ENCODE results near the gene ARL6IP1.

Gene ARL6IP1

DNA sequence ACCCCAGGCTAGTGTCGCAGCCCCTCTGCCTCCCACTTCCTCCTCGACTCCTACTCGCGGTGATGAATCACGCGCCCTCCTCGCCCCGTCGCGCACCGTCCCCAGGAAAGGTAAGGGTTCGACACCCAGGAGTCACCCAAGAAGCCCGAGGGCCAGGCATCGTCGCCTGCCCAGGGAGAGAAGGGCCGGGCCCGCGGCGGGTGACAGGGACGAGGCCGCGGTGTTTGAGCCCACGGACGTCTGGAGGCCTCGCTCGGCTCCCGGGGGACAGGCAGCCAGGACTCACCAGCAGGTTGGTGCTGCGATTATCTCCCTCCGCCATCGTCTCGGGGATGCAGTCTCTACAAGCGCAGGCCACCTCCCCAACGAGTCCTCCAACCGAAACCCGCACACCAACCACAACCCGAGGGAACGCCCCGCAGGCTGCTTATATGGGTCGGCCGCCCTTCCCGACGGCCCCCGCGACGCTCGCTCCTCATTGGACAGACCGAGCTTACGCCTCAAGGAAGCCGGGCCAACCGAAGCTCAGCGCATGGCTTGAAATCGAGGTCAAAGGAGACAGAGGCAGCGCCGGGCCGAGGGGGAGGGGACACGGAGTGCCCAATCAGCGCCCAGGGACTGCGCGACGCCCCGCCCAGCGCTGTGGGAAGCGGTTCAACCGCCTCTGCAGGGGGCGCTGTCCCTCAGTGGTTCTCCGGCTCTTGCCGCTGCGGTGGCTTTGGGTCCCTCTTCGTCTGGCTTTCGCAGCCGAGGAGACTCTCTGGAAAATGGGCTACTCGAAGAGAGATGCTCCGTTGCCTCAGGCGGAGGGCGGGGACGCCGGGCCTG, at the start of gene ARL6IP1:
Gene ARL6IP1, minus strand, starts transcription at position 405 of the 828 bp plus-strand sequence. Its CDS starts 83 bp downstream, at position 322.
- TF ChIP-seq, protein P1, sequence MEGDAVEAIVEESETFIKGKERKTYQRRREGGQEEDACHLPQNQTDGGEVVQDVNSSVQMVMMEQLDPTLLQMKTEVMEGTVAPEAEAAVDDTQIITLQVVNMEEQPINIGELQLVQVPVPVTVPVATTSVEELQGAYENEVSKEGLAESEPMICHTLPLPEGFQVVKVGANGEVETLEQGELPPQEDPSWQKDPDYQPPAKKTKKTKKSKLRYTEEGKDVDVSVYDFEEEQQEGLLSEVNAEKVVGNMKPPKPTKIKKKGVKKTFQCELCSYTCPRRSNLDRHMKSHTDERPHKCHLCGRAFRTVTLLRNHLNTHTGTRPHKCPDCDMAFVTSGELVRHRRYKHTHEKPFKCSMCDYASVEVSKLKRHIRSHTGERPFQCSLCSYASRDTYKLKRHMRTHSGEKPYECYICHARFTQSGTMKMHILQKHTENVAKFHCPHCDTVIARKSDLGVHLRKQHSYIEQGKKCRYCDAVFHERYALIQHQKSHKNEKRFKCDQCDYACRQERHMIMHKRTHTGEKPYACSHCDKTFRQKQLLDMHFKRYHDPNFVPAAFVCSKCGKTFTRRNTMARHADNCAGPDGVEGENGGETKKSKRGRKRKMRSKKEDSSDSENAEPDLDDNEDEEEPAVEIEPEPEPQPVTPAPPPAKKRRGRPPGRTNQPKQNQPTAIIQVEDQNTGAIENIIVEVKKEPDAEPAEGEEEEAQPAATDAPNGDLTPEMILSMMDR (conservative IDR thresholded peaks at IDR 0.05; ENCODE audit: low read length): peak; percentile 76
- H3K4me3 ChIP-seq (ENCODE audit: low read length): peak within 1 kb of the TSS; percentile 94
- peak; percentile 100 for DNase-seq (ENCODE audit: low read depth)

DNA sequence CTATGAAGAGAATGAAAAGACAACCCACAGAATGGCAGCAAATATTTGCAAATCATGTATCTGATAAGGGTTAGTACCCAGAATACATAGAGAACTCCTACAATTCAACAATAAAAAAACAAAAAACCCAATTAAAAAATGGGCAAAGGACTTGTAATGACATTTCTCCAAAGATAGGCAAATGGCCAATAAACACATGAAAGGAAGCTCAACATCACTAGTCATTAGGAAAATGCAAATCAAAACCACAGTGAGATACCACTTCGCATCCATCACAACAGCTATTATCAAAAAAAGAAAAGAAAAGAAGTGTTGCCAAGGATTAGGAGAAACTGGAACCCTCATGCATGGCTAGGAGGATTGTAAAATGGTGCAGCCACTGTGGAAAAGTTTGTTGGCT, 45.1 kb upstream of the ARL6IP1 start:
- no peak for DNase-seq (ENCODE audit: low read depth)
- TF ChIP-seq, protein P1 (conservative IDR thresholded peaks at IDR 0.05; ENCODE audit: low read length): no peak
- H3K4me3 ChIP-seq (ENCODE audit: low read length): no peak overlapping the region

DNA sequence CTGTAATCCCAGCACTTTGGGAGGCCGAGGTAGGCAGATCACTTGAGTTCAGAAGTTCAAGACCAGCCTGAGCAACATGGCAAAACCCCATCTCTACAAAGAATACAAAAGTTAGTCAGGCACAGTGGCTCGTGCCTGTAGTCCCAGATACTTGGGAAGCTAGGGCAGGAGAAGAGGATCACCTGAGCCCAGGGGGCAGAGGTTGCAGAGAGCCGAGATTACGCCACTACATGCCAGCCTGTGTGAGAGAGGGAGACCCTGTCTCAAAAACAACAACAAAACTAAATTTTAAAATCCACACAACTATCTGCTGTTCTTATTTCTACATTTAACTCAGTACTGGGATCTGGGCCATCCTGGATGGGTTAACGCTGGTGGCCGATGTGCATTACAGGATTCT, 41.2 kb upstream of the ARL6IP1 start:
- no peak for DNase-seq (ENCODE audit: low read depth)
- TF ChIP-seq, protein P1 (conservative IDR thresholded peaks at IDR 0.05; ENCODE audit: low read length): no peak
- no peak overlapping the region for H3K4me3 ChIP-seq (ENCODE audit: low read length)

DNA sequence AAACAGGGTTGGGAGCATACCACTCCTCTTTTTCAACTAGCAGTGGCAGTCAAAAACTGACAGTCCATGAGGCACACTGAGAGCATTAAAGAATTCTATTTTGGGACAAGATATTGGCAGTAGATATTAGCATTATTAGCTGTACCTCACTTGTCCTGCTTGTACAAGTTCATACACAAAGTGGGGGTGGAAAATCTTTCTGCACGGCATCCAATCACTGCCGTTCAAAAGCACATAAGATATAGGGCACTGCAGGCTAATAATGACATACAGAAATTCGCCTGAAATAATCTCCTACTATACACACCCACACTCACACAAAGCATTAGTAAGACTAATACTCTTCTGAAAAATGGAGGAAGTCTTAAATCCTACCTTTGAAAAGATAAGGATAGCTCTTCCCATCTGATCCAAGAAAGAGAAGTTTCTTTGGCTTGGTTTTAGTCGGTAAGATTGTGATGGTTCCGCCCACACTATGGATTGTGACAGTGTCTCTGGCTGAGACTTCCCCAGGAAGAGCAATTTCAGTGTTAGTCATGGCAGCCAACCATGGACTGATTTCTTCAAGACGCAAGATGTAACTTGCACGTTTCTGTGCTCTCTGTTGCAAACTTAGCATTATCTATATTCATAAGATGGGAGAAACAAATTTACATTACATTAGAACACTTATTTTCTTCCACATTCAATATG, 40.6 kb upstream of the ARL6IP1 start:
- H3K4me3 ChIP-seq (ENCODE audit: low read length): no peak overlapping the region
- TF ChIP-seq, protein P1 (conservative IDR thresholded peaks at IDR 0.05; ENCODE audit: low read length): no peak
- no peak for DNase-seq (ENCODE audit: low read depth)

DNA sequence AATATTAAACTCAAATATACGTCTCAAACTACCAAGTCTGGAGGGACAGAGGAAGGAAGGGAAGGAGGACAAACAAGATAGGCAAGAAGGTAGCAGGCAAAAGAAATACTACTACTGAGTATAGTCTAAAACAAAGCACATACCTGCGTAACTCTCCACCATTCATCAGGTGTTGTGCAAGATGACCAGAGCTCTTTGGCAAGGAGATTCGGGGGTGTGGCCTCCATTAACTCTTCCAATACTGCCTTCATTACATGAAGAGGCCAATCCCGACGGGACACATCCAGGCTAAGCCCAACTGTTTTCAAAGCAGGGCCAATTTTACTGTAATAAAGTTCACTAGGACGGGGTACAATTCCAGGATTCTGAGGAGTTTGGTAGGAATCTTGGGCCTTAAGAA, 38.2 kb upstream of the ARL6IP1 start:
- no peak overlapping the region for H3K4me3 ChIP-seq (ENCODE audit: low read length)
- TF ChIP-seq, protein P1 (conservative IDR thresholded peaks at IDR 0.05; ENCODE audit: low read length): no peak
- no peak for DNase-seq (ENCODE audit: low read depth)

DNA sequence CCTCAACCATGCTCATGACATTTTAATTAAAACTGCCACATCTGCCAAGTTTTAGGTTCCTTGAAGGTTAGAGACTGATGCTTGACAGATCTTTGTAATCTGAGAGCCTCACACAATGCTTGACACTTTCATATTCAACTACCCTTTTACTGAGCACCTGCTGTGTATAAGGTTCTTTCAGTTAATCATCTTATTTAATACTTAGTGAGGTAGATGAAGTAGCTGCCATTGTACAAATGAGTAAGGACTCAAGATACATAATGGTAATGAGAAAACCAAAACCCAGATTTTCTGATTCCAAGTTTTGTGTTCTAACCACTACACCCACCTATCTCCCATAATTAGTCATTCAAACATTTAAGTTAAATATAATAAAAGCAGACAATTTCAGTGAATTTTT, 35.4 kb upstream of the ARL6IP1 start:
- H3K4me3 ChIP-seq (ENCODE audit: low read length): no peak overlapping the region
- DNase-seq (ENCODE audit: low read depth): no peak
- TF ChIP-seq, protein P1 (conservative IDR thresholded peaks at IDR 0.05; ENCODE audit: low read length): no peak

DNA sequence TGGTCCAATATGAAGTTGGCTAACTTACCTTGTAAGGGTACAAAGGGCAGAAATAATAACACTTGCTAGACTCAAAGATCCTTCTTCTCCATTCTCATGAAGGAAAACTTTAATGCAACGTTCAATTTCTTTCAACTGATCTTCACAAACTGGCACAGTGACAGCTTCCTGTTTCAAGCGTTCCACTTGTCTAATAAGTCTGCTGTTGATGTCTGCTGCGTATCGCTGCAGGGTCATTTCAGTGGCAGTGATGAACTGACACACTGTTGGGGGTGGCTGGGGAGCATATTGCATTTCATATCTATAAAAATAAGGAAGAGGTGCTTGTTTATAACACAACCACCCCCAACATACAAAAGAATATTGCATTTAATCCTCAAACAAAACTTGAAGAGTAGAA, 33.5 kb upstream of the ARL6IP1 start:
- DNase-seq (ENCODE audit: low read depth): no peak
- TF ChIP-seq, protein P1 (conservative IDR thresholded peaks at IDR 0.05; ENCODE audit: low read length): no peak
- no peak overlapping the region for H3K4me3 ChIP-seq (ENCODE audit: low read length)
